ENCODE measurements around the gene ESRRA.
A peak's percentile ranks its signal among the peaks of the same experiment; 100 is the strongest.

Gene ESRRA

DNA sequence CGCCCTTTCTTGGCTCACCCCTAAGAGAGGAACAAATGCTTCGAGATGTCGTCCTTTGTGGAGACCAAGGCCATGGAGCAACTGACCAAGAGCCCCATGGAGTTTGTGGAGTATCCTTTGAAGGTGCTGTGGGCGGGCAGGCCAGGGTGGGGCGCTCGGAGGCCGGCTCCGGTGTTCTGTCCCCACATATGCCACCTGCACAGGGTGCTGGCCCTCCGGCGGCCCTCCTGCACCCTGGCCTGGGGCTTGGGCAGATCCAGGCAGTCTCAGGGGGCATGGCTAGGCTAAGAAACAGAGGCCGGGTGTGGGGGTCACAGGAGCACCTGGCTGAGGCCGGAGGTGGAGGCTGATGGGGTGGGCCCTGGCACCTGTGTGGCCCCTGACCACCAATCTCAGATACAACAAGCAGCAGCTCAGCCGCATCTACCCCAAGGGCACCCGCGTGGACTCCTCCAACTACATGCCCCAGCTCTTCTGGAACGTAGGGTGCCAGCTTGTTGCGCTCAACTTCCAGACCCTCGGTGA, 43.7 kb upstream of the ESRRA start:
- H3K4me3 ChIP-seq (ENCODE audit: low read depth, low read length), result no peak overlapping the region
- in situ Hi-C loops (cut with HindIII; ENCODE audit: low sequenced_read_pairs), result no loop called here
- DNase-seq (ENCODE audit: low read depth, low spot score), result no peak
- no peak for TF ChIP-seq CTCF (IDR thresholded peaks at IDR 0.05; ENCODE audit: low read depth, low read length)

DNA sequence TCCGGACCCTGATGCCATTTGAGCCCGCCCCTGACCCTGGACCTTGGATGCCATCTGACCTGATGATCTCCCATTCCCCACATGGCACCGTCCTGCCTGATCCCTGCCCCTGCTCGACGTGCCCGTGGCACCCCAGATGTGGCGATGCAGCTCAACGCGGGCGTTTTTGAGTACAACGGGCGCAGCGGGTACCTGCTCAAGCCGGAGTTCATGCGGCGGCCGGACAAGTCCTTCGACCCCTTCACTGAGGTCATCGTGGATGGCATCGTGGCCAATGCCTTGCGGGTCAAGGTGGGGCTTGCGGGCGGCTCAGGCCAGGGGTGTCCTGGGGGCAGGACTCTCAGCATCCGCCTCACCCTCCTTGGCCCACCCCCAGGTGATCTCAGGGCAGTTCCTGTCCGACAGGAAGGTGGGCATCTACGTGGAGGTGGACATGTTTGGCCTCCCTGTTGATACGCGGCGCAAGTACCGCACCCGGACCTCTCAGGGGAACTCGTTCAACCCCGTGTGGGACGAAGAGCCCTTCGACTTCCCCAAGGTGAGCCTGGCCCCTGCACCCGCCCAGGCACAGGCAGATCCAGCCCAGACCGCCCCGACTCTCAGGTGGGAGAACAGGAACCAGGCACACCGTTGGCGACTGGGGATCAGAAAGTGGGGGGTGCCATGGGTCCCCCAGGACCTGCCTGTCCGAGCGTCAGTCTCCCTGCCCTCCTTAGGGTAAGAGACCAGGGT, 42.9 kb upstream of the ESRRA start:
- in situ Hi-C loops (cut with HindIII; ENCODE audit: low sequenced_read_pairs), result no loop called here
- no peak for DNase-seq (ENCODE audit: low read depth, low spot score)
- no peak overlapping the region for H3K4me3 ChIP-seq (ENCODE audit: low read depth, low read length)
- no peak for TF ChIP-seq CTCF (IDR thresholded peaks at IDR 0.05; ENCODE audit: low read depth, low read length)

DNA sequence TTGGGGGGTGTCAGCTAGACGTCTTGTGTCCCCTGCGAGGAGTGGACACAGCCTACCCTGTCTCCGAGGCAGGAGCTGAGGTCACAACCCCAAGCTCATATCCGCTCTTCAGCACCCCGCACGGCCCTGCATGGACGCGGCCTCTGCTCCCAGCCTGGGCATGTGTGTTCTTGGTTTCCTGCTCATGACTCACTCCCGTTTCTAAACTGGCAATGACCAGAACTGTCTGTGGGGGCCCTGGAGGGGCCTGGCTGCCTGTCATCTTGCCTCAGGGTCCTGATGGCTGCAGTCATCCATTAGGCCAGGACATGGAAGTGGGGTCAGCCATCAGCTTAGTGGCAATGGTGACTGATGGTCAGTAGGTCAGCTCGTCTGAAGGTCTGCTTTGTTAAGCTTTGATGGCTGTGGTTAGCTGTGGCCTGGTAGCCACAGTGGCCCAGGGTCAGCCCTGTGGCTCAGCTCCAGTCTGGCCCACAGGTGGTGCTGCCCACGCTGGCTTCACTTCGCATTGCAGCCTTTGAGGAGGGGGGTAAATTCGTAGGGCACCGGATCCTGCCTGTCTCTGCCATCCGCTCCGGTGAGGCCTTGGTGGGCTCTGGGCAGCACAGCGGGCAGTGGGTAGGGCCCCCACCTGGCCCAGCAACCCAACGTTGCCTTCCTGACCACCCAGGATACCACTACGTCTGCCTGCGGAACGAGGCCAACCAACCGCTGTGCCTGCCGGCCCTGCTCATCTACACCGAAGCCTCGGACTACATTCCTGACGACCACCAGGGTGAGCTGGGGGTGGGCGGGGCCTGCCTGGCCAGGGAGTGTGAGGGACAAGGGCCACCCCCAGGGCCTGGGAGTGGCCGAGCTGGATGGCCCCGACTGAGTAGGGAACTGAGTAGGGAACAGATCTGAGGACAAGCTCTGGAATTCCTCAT, 42.0 kb upstream of the ESRRA start:
- in situ Hi-C loops (cut with HindIII; ENCODE audit: low sequenced_read_pairs), result no loop called here
- DNase-seq (ENCODE audit: low read depth, low spot score), result peak; percentile 71
- no peak for TF ChIP-seq CTCF (IDR thresholded peaks at IDR 0.05; ENCODE audit: low read depth, low read length)
- H3K4me3 ChIP-seq (ENCODE audit: low read depth, low read length), result no peak overlapping the region

DNA sequence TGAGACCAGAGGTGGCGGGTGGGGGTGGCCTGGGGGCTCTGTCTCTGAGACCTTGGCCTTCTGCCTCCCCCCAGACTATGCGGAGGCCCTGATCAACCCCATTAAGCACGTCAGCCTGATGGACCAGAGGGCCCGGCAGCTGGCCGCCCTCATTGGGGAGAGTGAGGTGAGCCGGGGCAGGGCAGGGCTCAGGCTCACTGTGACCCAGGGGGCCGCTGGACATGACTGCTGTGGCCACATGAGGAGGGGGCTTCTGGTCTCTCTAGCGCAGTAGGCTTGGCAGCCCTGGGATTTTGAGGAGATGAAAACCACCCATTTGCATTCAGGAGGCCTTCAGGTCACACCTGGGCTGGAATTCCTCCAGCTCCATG, 41.4 kb upstream of the ESRRA start:
- DNase-seq (ENCODE audit: low read depth, low spot score), result no peak
- H3K4me3 ChIP-seq (ENCODE audit: low read depth, low read length), result no peak overlapping the region
- no peak for TF ChIP-seq CTCF (IDR thresholded peaks at IDR 0.05; ENCODE audit: low read depth, low read length)
- in situ Hi-C loops (cut with HindIII; ENCODE audit: low sequenced_read_pairs), result no loop called here

- DNase-seq (ENCODE audit: low read depth, low spot score), result no peak
- in situ Hi-C loops (cut with HindIII; ENCODE audit: low sequenced_read_pairs), result no loop called here
- no peak for TF ChIP-seq CTCF (IDR thresholded peaks at IDR 0.05; ENCODE audit: low read depth, low read length)
- H3K4me3 ChIP-seq (ENCODE audit: low read depth, low read length), result no peak overlapping the region
Observed at GRCh38 chr11:64264371-64264852, 40.9 kb upstream of the ESRRA start.
